ENCODE measurements around the gene SIMC1.

SIMC1 gene

GRCh38 chr5:176382721-176383120 is 144.5 kb downstream of the SIMC1 start:
- Histone ChIP-seq H3K27me3 (ENCODE audit: control insufficient read depth, insufficient read depth, low read length) (no peaks in the 10 kb centered on the region), H3K9me3 (ENCODE audit: control insufficient read depth, low read length) (no peaks in the 10 kb centered on the region), H3K4me3 (ENCODE audit: low read length) (no peak overlapping the region), H3K4me1 (ENCODE audit: control insufficient read depth, insufficient read depth, low read length) (peaks cover 11% of the 10 kb centered on the region), H3K36me3 (ENCODE audit: control insufficient read depth, insufficient read depth, low read length) (no peaks in the 10 kb centered on the region), H3K9ac (ENCODE audit: low read length) (no peak overlapping the region)

- Histone ChIP-seq H3K4me1 (ENCODE audit: control insufficient read depth, insufficient read depth, low read length) (peaks cover 13% of the 10 kb centered on the region), H3K4me3 (ENCODE audit: low read length) (no peak overlapping the region), H3K9me3 (ENCODE audit: control insufficient read depth, low read length) (no peaks in the 10 kb centered on the region), H3K9ac (ENCODE audit: low read length) (no peak overlapping the region), H3K36me3 (ENCODE audit: control insufficient read depth, insufficient read depth, low read length) (no peaks in the 10 kb centered on the region), H3K27me3 (ENCODE audit: control insufficient read depth, insufficient read depth, low read length) (no peaks in the 10 kb centered on the region)
These were observed 145.2 kb downstream of the SIMC1 start for GRCh38 chr5:176383248-176383905.

- no peaks in the 10 kb centered on the region for H3K9me3 ChIP-seq (ENCODE audit: control insufficient read depth, low read length)
- no peak overlapping the region for H3K9ac ChIP-seq (ENCODE audit: low read length)
- H3K4me3 ChIP-seq (ENCODE audit: low read length): no peak overlapping the region
- H3K4me1 ChIP-seq (ENCODE audit: control insufficient read depth, insufficient read depth, low read length): peaks cover 13% of the 10 kb centered on the region
- H3K36me3 ChIP-seq (ENCODE audit: control insufficient read depth, insufficient read depth, low read length): no peaks in the 10 kb centered on the region
- no peaks in the 10 kb centered on the region for H3K27me3 ChIP-seq (ENCODE audit: control insufficient read depth, insufficient read depth, low read length)
These were observed 145.7 kb downstream of the SIMC1 start for GRCh38 chr5:176383961-176384360.

- no peaks in the 10 kb centered on the region for H3K36me3 ChIP-seq (ENCODE audit: control insufficient read depth, insufficient read depth, low read length)
- no peak overlapping the region for H3K9ac ChIP-seq (ENCODE audit: low read length)
- H3K4me3 ChIP-seq (ENCODE audit: low read length): no peak overlapping the region
- no peaks in the 10 kb centered on the region for H3K9me3 ChIP-seq (ENCODE audit: control insufficient read depth, low read length)
- peaks cover 13% of the 10 kb centered on the region for H3K4me1 ChIP-seq (ENCODE audit: control insufficient read depth, insufficient read depth, low read length)
- H3K27me3 ChIP-seq (ENCODE audit: control insufficient read depth, insufficient read depth, low read length): no peaks in the 10 kb centered on the region
These were observed 146.2 kb downstream of the SIMC1 start for GRCh38 chr5:176384366-176384930.

GRCh38 chr5:176384991-176385390 is 146.8 kb downstream of the SIMC1 start:
- H3K27me3 ChIP-seq (ENCODE audit: control insufficient read depth, insufficient read depth, low read length): no peaks in the 10 kb centered on the region
- H3K4me3 ChIP-seq (ENCODE audit: low read length): no peak overlapping the region
- peaks cover 13% of the 10 kb centered on the region for H3K4me1 ChIP-seq (ENCODE audit: control insufficient read depth, insufficient read depth, low read length)
- H3K9ac ChIP-seq (ENCODE audit: low read length): no peak overlapping the region
- no peaks in the 10 kb centered on the region for H3K36me3 ChIP-seq (ENCODE audit: control insufficient read depth, insufficient read depth, low read length)
- no peaks in the 10 kb centered on the region for H3K9me3 ChIP-seq (ENCODE audit: control insufficient read depth, low read length)

GRCh38 chr5:176386491-176386890 is 148.3 kb downstream of the SIMC1 start:
- no peaks in the 10 kb centered on the region for H3K27me3 ChIP-seq (ENCODE audit: control insufficient read depth, insufficient read depth, low read length)
- H3K9me3 ChIP-seq (ENCODE audit: control insufficient read depth, low read length): no peaks in the 10 kb centered on the region
- H3K36me3 ChIP-seq (ENCODE audit: control insufficient read depth, insufficient read depth, low read length): no peaks in the 10 kb centered on the region
- no peak overlapping the region for H3K4me3 ChIP-seq (ENCODE audit: low read length)
- H3K9ac ChIP-seq (ENCODE audit: low read length): no peak overlapping the region
- peaks cover 13% of the 10 kb centered on the region for H3K4me1 ChIP-seq (ENCODE audit: control insufficient read depth, insufficient read depth, low read length)

- no peaks in the 10 kb centered on the region for H3K27me3 ChIP-seq (ENCODE audit: control insufficient read depth, insufficient read depth, low read length)
- no peaks in the 10 kb centered on the region for H3K36me3 ChIP-seq (ENCODE audit: control insufficient read depth, insufficient read depth, low read length)
- no peaks in the 10 kb centered on the region for H3K9me3 ChIP-seq (ENCODE audit: control insufficient read depth, low read length)
- H3K9ac ChIP-seq (ENCODE audit: low read length): peak overlapping the region; percentile 95
- peaks cover 13% of the 10 kb centered on the region for H3K4me1 ChIP-seq (ENCODE audit: control insufficient read depth, insufficient read depth, low read length)
- peak overlapping the region; percentile 95 for H3K4me3 ChIP-seq (ENCODE audit: low read length)
These were observed 149.2 kb downstream of the SIMC1 start for GRCh38 chr5:176387384-176387925.

GRCh38 chr5:176388003-176388443 is 149.8 kb downstream of the SIMC1 start:
- Histone ChIP-seq H3K4me1 (ENCODE audit: control insufficient read depth, insufficient read depth, low read length) (peaks cover 13% of the 10 kb centered on the region), H3K36me3 (ENCODE audit: control insufficient read depth, insufficient read depth, low read length) (peaks cover 3% of the 10 kb centered on the region), H3K27me3 (ENCODE audit: control insufficient read depth, insufficient read depth, low read length) (no peaks in the 10 kb centered on the region), H3K4me3 (ENCODE audit: low read length) (peak overlapping the region; percentile 95), H3K9ac (ENCODE audit: low read length) (peak overlapping the region; percentile 95), H3K9me3 (ENCODE audit: control insufficient read depth, low read length) (no peaks in the 10 kb centered on the region)

- Histone ChIP-seq H3K27me3 (ENCODE audit: control insufficient read depth, insufficient read depth, low read length) (no peaks in the 10 kb centered on the region), H3K9ac (ENCODE audit: low read length) (peak within 1 kb of the TSS; percentile 95), H3K9me3 (ENCODE audit: control insufficient read depth, low read length) (no peaks in the 10 kb centered on the region), H3K36me3 (ENCODE audit: control insufficient read depth, insufficient read depth, low read length) (peaks cover 5% of the 10 kb centered on the region), H3K4me1 (ENCODE audit: control insufficient read depth, insufficient read depth, low read length) (peaks cover 13% of the 10 kb centered on the region), H3K4me3 (ENCODE audit: low read length) (peak within 1 kb of the TSS; percentile 98)
These were observed 150.4 kb downstream of the SIMC1 start, which contains the start of the genes HIGD2A and NOP16 for GRCh38 chr5:176388444-176389134. HIGD2A (plus strand) TSS chr5:176388751; CDS start chr5:176388820, 69 bp downstream. NOP16 (minus strand) TSS chr5:176388598; CDS start chr5:176388539, 59 bp downstream.

GRCh38 chr5:176389135-176390123 is 151.2 kb downstream of the SIMC1 start:
- Histone ChIP-seq H3K4me1 (ENCODE audit: control insufficient read depth, insufficient read depth, low read length) (peaks cover 13% of the 10 kb centered on the region), H3K9me3 (ENCODE audit: control insufficient read depth, low read length) (no peaks in the 10 kb centered on the region), H3K36me3 (ENCODE audit: control insufficient read depth, insufficient read depth, low read length) (peaks cover 5% of the 10 kb centered on the region), H3K4me3 (ENCODE audit: low read length) (peak overlapping the region; percentile 98), H3K27me3 (ENCODE audit: control insufficient read depth, insufficient read depth, low read length) (no peaks in the 10 kb centered on the region), H3K9ac (ENCODE audit: low read length) (peak overlapping the region; percentile 95)

GRCh38 chr5:176391479-176391878 is 153.3 kb downstream of the SIMC1 start:
- no peak overlapping the region for H3K9ac ChIP-seq (ENCODE audit: low read length)
- no peaks in the 10 kb centered on the region for H3K9me3 ChIP-seq (ENCODE audit: control insufficient read depth, low read length)
- no peak overlapping the region for H3K4me3 ChIP-seq (ENCODE audit: low read length)
- peaks cover 14% of the 10 kb centered on the region for H3K36me3 ChIP-seq (ENCODE audit: control insufficient read depth, insufficient read depth, low read length)
- H3K27me3 ChIP-seq (ENCODE audit: control insufficient read depth, insufficient read depth, low read length): no peaks in the 10 kb centered on the region
- peaks cover 13% of the 10 kb centered on the region for H3K4me1 ChIP-seq (ENCODE audit: control insufficient read depth, insufficient read depth, low read length)
